Measurements from ENCODE around the gene PARD3. TPM values are rescaled to one million over a fixed set of nuclear protein-coding genes. Genes with fewer than 3 reads are reported as not detected.
"Not testable (repeated sequence)": the region's sequence is repeated elsewhere in the genome, so short reads cannot be mapped to it uniquely, and the experiment has no call there.

Gene PARD3
- total RNA-seq, 6 donors from 2014 or later = 30.6 to 108 (median 50.6) TPM

DNA sequence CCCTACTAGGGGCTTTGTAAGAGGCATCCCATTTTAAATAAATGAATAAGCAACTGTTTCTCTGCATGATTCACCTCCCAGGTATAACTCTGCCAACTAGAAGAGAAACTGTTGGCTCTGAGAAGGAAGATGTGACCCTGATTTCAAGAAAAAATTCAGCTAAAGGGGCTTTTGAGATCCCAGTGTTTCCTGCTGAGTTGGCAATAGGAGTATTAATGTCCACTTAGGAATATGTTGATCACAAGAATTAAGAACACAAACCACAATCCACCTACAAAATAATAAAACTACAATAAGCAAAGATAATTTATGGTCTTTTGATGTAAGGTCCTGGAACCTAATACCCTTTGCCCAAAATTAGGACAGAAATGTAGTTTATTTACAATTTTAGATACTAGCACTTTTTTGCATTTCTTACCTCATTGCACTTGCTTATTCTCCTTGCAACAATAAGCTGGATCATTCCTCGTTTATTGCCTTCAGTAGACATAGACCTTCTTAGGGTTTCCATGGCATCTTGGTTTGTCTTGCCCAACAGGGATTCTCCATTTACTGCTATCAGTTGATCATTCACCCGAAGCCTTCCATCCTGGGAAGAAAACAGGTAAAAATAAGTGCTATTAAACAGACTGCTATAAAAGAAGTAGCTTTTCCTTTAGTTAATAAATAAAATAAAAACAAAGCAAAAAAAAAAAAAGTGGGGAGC lies 456.2 kb downstream of the PARD3 start:
- TF ChIP-seq CTCF (IDR thresholded peaks at IDR 0.05) = no peak
- no peak for TF ChIP-seq EP300 (IDR thresholded peaks at IDR 0.05)
- no peak for TF ChIP-seq POLR2A (IDR thresholded peaks at IDR 0.05)
- TF ChIP-seq POLR2AphosphoS5 (IDR thresholded peaks at IDR 0.05) = no peak
- H3K27ac ChIP-seq = no peak overlapping the region
- WGBS, 2 donors = 85 to 89% methylated on average over 2 of the region's 2 CpGs
- H3K27me3 ChIP-seq = no peaks in the 10 kb centered on the region
- no peaks in the 10 kb centered on the region for H3K9me3 ChIP-seq
- no peaks in the 10 kb centered on the region for H3K4me1 ChIP-seq
- ATAC-seq (ENCODE audit: low FRiP score in 2 of 2) (no peak), DNase-seq (no peak)
- H3K4me3 ChIP-seq = no peak overlapping the region
- H3K36me3 ChIP-seq = peaks cover 0 to 28% (median 0%) of the 10 kb centered on the region in 4 donors

DNA sequence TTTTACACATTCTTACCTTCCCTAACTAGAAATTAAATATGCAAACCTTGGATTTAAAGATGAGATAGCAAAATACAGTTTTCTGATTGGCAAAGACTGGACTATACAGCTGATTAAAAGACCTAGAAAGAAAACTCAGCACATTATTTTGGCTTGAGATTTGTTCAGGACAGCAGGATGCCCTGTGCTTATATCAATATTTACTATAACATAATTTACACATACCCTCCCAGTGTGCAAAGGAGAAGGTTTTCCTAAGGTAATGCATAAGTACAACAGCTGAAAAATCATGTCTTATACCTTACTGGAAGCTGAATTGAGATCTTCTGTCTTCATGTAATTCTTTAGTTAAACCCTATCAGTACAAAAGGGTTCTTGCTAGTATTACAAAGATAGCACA lies 458.6 kb downstream of the PARD3 start:
- Histone ChIP-seq H3K36me3 (peaks cover 0 to 24% (median 0%) of the 10 kb centered on the region in 4 donors), H3K4me1 (no peaks in the 10 kb centered on the region), H3K4me3 (no peak overlapping the region), H3K27ac (no peak overlapping the region), H3K9me3 (no peaks in the 10 kb centered on the region), H3K27me3 (no peaks in the 10 kb centered on the region)
- DNase-seq = no peak
- no peak for TF ChIP-seq POLR2AphosphoS5 (IDR thresholded peaks at IDR 0.05)
- no peak for TF ChIP-seq EP300 (IDR thresholded peaks at IDR 0.05)
- TF ChIP-seq POLR2A (IDR thresholded peaks at IDR 0.05) = no peak
- TF ChIP-seq CTCF (IDR thresholded peaks at IDR 0.05) = no peak
- ATAC-seq (ENCODE audit: low FRiP score in 2 of 2) = no peak

GRCh38 chr10:34353530-34353929 lies 461.6 kb downstream of the PARD3 start:
- 74 to 87% methylated on average over 4 of the region's 4 CpGs for WGBS, 2 donors
- not testable (repeated sequence) for H3K36me3 ChIP-seq; ATAC-seq (ENCODE audit: low FRiP score in 2 of 2)

DNA sequence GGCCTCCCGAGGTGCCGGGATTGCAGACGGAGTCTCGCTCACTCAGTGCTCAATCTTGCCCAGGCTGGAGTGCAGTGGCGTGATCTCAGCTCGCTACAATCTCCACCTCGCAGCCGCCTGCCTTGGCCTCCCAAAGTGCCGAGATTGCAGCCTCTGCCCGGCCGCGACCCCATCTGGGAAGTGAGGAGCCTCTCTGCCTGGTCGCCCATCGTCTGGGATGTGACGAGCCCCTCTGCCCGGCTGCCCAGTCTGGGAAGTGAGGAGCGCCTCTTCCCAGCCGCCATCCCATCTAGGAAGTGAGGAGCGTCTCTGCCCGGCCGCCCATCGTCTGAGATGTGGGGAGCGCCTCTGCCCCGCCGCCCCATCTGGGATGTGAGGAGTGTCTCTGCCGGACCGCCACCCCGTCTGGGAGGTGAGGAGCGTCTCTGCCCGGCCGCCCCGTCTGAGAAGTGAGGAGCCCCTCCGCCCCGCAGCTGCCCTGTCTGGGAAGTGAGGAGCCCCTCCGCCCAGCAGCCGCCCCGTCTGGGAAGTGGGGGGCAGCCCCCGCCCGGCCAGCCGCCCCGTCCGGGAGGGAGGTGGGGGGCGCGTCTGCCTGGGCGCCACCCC lies 462.4 kb downstream of the PARD3 start:
- WGBS, 2 donors = 98 to 100% methylated on average over 14 to 35 of the region's 45 CpGs
- H3K4me1 ChIP-seq; H3K9me3 ChIP-seq; H3K36me3 ChIP-seq; H3K4me3 ChIP-seq; H3K27me3 ChIP-seq; H3K27ac ChIP-seq; ATAC-seq (ENCODE audit: low FRiP score in 2 of 2): not testable (repeated sequence)
- peak in 1 of 2 donors; percentile 66 for DNase-seq

More at GRCh38 chr10:34353530-34353929, 461.6 kb downstream of the PARD3 start:
- DNase-seq, H3K4me1 ChIP-seq, H3K9me3 ChIP-seq, H3K4me3 ChIP-seq, H3K27ac ChIP-seq, H3K27me3 ChIP-seq: not testable (repeated sequence)

DNA sequence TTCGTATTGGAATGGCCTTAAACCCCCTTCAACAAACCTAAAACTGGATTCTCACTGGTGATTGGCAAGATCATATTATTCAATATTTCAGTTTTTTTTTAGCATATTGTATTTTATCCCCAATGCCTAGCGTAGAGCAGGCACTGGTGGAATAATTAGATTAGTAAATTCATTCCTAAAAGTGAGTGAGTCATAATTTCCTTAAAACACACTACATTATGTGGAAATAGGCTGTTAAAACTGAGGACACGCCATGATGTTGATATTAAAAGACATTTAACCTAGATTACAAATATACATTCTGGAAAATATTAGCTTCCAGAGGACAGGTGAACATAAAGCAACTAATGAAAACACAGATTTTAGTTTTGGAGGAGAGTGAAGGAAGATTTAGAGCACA lies 463.9 kb downstream of the PARD3 start:
- Histone ChIP-seq H3K36me3 (peaks cover 0 to 5% (median 0%) of the 10 kb centered on the region in 4 donors), H3K4me3 (no peak overlapping the region), H3K9me3 (no peaks in the 10 kb centered on the region), H3K27me3 (no peaks in the 10 kb centered on the region), H3K4me1 (no peaks in the 10 kb centered on the region), H3K27ac (no peak overlapping the region)
- DNase-seq (no peak), ATAC-seq (ENCODE audit: low FRiP score in 2 of 2) (no peak)
- 92 to 93% methylated on average over 3 of the region's 3 CpGs for WGBS, 2 donors
- TF ChIP-seq POLR2AphosphoS5 (IDR thresholded peaks at IDR 0.05) = no peak
- no peak for TF ChIP-seq CTCF (IDR thresholded peaks at IDR 0.05)
- no peak for TF ChIP-seq POLR2A (IDR thresholded peaks at IDR 0.05)
- no peak for TF ChIP-seq EP300 (IDR thresholded peaks at IDR 0.05)
